IPS DF 19.7 (cell line): ENCODE measurements around the gene KTN1.

Experiments used
- DNase-seq: peaks from one replicate; pipeline ENCODE4 v3.0.0-alpha.2; 2013; ENCODE audit warnings: low read depth, low spot score

Gene KTN1

DNA sequence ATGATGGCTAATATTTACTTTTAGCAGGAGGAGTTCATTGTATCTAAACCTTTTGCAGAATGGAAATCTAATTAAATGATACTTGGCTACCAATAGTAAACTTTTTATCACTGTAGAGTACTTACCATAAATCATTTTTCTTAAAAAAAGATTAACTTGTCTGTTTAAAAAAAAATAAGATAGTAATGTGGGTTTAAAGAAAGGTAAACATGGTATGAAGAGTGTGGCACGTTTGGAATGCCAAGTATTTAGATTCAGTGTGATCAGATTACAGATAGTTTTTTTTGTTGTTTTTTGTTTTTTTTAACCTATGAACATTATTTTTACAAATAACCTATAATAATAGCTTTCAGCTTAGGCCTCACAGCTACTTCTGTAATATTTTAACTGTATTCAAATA lies 25.8 kb downstream of the KTN1 start:
- no peak for DNase-seq

DNA sequence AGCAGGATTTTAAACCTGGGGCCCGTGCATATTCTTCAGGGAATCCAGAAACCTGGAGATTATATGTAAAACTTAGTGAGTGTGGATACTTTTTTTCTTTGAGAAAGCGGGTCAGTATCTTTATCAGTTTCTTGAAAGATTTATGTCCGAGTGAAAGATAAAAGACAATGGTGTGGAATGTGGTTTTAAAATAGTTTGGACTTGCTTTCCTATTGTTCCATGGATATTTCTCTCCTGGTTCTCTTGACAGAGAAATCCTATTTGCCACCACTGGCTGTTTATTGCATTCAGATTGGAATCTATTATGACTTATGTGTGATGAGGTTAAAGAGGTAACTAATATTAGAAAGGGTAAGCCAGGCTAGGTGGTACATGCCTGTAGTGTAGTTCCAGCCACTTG lies 27.4 kb downstream of the KTN1 start:
- DNase-seq = no peak

DNA sequence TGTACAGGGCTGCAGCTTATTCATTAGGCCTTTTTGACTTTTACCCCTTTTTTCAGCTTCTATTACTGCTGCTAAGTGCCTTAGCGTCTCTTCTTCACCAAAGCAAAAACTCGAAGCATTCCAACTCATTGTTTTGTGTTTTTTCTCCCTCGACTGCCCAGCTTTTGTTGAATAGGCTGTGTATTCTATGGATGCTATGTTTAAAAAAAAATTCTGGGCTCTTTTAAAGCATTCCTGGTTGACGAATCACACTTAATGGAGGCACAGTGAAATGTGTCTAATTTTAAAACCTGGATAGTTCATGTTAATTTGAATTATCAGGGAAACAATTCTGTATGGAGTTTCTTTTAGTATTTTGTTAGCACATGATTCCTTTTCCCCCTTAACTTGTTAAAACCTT lies 29.7 kb downstream of the KTN1 start:
- DNase-seq = no peak

DNA sequence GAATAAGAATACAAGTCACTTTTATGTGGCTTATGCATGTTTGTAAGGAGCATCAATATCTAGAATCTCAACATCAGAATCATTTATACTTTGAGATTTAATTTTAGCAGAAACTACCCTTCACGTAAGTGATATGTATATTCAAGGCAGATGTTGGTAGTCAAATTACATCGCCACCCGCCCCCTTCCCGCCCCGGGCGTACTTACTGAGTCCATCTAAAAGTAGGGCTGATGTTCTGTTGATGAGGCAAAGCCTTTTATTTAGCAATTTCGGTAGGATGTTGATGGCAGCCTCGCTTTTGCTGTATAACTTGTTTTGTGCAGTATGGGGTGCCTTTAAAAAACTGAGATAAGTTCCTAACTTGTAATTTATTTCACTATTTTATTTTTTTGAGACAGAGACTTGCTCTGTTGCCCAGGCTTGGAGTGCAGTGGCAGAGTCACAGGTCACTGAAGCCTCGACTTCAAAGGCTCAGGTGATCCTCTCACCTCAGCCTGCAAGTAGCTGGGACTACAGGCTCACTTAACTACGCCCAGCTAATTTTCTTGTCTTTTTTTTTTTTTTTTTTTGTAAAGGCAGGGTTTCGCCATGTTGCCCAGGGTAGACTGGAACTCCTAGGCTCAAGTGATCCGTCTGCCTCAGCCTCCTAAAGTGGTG lies 30.8 kb downstream of the KTN1 start:
- no peak for DNase-seq

DNA sequence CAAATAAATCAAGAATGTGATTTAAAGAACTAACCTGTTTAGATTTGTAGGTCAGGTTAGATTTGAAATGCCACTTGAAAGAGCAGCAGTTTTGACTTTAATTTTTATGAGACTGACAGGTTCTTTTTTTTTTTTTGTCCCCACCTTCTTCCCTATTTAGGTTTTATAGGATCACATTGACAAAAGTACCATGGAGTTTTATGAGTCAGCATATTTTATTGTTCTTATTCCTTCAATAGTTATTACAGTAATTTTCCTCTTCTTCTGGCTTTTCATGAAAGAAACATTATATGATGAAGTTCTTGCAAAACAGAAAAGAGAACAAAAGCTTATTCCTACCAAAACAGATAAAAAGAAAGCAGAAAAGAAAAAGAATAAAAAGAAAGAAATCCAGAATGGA lies 31.9 kb downstream of the KTN1 start:
- no peak for DNase-seq

DNA sequence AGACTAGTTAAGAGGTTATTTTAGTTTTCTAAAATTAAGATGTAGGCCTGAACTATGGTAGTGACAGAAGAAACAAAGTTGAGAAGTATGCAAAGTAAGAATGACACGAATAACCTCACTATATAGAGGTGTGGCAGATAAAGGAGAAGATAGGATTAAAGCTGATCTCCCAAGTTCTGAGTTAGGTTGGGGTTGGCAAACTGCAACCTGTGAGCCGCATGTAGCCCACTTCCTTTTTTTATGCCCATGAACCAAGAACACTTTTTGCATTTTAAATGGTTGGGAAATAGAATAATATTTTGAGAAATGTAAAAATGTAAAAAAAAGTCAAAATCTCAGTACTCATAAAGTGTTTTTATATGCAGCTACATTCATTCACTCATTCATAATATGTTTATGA lies 34.3 kb downstream of the KTN1 start:
- no peak for DNase-seq

DNA sequence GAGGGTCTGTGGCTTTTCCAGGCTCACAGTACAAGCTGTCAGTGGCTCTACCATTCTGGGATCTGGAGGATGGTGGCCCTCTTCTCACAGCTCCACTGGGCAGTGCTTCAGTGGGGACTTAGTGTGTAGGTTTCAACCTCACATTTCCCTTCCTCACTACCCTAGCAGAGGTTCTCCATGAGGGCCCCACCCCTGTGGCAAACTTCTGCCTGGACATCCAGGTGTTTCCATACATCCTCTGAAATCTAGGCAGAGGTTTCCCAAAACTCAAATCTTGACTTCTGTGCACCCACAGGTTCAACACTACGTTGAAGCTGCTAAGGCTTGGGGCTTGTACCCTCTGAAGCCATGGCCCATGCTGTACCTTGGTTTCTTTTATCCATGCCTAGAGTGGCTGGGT lies 40.3 kb downstream of the KTN1 start:
- no peak for DNase-seq

DNA sequence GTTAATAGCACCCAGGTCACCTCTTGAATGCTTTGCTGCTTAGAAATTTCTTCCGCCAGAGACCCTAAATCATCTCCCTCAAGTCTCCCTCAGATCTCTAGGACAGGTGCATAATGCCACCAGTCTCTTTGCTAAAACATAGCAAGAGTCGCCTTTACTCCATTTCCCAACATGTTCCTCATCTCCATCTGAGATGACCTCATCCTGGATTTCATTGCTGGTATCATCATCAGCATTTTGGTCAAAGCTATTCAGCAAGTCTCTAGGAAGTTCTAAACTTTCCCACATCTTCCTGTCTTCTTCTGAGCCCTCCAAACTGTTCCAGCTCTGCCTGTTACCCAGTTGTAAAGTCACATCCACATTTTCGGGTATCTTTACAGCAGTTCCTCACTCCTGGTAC lies 41.0 kb downstream of the KTN1 start:
- no peak for DNase-seq

DNA sequence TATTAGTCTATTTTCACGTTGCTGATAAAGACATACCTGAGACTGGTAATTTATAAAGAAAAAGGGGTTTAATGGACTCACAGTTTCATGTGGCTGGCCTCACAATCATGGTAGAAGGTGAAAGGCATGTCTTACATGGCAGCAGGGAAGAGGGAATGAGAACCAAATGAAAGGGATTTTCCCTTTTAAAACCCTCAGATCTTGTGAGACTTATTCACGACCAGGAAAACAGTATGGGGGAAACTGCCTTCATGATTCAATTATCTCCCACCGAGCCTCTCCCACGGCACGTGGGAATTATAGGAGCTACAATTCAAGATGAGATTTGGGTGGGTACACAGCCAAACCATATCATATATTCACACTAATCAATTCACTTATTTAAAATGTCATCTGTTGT lies 41.4 kb downstream of the KTN1 start:
- DNase-seq = no peak

DNA sequence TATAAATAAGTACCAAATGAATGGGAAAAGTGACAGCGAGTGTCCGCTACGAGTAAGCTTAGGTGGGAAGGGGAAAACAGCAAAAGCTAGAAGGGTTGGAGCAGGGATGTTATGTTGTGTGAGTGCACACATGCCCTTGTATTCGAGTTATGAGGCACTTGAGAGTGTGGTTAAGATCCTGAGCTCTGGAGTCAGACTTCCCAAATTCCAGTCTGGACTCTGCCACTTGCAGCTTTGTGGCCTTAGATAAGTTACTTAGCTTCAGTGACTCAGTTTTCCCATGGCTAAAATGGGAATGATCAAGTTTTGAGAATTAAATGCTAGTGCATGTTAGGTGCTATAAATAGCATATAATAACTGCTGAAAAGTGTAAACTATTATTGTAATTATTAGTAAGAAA lies 44.9 kb downstream of the KTN1 start:
- no peak for DNase-seq

DNA sequence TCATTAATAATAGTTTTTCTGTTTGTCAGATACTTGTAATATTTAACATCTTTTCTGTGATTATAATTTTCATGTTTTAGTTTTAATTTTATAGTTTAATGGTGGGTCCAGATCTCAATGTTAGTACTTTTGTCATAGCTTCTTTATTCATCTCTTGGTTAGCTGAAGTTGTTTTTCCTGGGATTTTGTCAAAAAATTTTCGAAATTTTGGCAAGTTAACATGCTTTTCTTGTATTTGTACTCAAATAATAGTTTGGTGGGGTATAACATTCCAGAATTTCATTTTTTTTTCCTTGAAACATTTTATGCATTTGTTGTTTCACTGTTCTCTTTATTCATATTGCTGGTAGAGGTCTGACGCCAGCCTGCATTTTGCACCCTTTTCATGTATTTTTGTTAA lies 45.5 kb downstream of the KTN1 start:
- DNase-seq = no peak

DNA sequence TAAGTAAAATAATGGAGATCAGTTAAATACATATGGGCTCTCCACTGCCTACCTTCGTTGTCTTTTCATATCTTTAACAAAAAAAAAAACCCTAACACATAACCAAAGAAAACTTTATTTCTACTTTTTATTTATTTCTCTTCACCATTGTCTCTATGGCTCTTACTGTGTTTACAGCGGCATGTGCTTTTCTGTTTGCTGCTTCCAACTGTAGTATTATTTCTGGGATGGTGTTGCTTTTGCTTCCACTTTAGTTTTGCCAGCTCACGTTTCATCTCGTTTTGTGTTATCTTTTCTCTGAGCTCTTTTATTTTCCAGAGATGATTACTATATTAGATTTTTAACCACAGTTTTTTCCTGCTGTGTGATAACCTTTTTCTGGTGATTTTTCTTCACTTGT lies 46.1 kb downstream of the KTN1 start:
- no peak for DNase-seq

DNA sequence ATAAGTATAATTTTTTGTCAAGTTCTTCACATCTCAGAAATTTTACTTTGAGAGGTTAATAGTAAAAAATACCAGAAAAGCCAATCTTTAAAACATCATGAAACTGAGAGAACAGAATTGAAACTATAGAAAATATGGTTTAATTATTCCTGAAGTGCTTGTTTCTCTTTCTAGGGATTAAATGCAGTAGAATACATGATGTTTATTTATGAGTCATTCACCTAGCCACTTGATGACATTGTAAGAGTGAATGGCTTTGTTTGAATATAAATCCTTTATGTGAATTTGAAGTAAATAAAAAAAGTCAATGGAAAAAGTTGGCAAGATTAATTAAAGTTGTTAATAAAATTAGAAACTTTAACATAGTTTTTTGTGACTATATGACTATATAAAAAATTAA lies 48.4 kb downstream of the KTN1 start:
- DNase-seq = no peak

DNA sequence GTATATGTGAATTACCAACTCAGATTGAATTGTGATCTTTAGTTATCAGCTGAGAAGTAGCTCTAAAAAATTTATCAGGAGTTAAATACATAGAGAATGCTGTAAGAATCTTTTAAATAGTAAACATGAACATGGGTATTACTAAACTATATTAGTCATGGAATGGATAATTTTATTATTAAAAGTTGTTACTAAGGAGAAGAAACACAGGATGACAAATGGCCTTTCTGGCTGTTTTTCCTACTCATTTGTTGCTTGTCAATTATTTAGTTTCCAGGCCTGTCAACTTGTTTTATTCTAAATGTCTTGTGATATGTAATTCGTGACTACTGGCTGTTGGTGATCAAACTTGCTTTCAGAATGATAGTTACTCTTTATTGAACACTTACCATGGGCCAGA lies 58.7 kb downstream of the KTN1 start:
- no peak for DNase-seq

DNA sequence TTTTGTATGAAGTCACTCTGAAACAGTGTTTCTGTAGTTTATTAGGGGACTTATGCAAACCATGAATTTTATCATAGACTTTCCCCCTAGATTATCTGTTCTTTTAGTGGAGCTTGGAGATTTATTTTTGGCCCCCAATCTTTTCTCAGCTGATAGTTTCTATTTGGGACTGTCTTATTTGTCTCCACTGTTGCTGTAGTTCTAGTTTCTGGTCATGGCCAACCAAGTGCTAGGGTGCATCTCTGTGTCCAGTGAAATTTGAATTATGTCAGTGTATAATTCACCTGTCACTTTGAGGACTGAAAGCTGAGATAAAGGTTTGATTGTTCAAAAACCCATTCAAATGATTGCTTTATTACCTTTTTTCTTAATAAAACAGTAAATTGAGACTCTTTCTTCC lies 61.3 kb downstream of the KTN1 start:
- no peak for DNase-seq

DNA sequence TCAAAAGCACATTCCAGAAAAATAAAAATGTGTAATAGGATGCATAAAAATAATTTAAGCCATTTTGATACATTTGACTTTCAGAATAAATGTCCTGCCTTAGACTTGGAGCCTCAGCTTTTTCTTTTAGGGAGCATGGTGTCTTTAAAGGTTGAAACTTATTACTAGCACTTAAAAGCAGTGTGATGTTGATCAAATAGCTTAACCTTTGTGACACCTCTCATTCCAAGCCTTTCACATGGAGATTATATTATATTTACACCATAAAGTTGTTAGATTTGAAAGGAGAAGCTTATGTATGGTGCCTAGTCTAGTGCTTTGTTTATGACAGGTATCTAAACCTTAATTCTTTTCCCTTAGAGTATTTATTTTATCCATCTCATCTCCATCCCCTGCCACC lies 61.9 kb downstream of the KTN1 start:
- peak; percentile 2 for DNase-seq

DNA sequence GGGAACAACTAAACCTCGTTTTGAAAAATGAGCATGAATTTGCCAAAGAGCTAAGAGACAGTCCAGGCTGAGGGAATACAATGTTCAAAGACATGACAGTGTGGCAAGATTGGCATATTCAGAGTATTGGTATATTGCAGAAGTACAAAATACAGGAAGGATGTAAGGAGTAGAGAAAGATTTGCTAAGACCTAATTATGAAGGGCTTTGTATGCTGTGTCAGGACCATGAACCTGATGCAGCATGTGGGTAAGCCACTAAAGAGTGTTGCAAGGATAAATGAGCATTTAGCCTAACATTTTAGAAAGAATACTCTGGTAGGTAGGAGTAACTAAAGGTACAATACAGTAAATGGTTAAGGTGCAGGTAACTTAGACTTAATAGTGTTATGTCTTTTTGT lies 65.1 kb downstream of the KTN1 start:
- DNase-seq = no peak

DNA sequence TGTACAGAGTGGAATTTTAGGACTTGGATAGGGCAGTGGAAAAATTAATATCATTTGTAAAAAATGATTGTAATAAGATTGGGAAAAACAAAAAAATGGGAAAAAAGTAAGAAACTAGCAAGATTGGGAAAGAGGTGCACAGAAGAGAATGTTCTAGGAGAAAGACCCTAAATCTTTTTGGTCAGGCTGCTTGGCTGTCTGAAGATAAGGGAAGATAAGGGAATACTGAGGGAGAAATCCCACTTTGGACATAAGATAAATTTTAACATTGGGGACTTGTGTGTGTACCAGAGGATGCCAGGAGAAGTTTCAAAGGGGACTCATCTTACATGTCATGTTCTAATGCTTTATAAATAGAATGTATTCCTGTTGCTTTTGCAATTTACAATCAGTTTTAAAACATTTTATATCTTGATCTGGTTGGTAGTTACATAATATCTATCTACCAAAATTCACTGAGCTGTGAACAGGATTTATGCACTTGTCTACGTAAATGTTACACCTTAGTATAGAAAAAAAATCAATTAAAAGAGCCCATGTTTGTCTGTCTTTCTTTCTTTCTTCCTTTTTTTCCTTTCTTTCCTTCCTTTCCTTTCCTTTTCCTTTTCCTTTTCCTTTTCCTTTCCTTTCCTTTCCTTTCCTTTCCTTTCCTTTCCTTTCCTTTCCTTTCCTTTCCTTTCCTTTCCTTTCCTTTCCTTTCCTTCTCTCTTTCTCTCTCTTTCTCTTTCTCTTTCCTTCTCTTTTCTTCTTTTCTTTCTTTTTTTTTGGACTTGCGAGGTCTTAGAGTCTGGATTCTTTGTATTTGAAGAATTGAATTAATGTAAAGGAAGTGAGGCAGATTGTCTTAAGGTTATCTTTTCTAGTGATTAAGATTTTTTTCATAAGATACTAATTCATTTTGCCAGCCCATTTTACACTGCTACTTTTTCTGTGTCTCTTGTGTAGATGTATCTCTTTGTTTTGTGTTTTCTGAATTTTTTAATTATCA lies 66.1 kb downstream of the KTN1 start:
- DNase-seq = no peak

DNA sequence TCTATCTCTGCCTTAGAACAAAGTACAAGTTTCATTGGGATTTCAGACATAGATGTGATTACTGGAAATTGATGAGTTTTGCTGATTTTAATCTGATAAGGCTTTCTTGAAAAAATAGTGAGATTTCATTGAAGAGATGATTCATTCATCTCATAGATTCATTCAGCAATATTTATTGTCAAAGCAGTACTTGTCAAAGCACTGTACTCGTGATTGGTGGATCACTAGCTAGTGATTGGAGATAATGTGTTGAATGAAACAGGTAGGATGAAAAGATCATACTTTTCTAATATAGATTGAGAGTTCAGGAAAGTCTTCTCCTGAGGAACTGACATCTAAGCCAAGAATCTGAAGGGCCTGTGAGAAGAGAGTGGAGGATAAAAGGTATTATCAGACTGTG lies 71.0 kb downstream of the KTN1 start:
- DNase-seq = no peak

DNA sequence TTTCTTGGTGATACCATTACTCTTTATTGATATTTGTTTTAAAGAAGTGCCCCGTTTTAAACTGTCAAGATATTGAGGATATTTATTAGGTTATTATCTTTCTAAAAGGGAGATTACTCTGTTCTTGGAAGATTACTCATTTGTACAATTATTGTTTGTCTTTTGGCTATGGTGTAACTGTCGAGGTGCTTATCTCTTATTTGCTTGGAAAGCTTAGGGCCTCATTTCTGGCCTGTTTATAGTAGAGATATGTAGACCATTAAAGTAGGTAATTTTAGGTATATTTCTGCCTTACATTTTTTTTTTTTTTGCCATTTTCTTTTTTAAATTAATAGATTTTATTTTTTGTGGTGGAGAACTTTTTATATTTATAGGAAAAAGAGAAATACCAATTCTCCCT lies 74.2 kb downstream of the KTN1 start:
- no peak for DNase-seq

DNA sequence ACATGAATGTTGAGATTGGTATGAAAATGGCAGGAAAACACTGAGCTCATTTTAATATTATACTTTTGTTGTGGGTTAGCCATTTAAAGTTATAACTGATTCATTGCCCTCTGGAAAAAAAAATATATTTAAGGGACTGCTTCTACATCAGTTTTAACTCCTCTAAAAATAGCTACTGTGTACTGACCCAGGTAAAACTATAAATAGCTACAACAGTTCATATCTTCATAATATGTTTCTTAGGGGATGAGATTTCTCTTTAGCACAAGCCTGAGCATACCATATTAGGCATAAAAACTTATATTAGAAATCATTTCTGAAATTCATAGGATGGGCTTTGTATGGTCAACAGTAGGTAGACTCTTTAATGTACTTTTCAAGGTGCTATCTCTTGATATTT lies 81.0 kb downstream of the KTN1 start:
- no peak for DNase-seq

DNA sequence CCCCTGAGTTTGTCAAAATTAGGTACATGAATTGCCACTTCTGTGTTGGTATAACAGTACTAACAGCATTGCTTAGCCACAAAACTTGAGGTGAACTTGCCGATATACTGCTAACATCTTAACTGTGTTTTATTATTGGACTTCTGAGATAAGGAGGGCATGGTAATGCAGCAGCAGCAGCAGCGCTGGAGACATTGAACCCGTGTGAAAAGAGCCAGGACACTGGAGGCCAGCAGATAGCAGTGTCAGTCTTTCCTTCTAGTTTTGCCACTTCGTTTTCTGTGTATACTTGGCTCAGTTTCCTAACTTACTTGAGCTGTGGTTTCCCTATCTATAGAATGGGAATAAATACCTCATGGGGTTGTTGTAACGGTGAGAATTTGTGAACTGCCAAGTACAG lies 82.7 kb downstream of the KTN1 start:
- DNase-seq = no peak

DNA sequence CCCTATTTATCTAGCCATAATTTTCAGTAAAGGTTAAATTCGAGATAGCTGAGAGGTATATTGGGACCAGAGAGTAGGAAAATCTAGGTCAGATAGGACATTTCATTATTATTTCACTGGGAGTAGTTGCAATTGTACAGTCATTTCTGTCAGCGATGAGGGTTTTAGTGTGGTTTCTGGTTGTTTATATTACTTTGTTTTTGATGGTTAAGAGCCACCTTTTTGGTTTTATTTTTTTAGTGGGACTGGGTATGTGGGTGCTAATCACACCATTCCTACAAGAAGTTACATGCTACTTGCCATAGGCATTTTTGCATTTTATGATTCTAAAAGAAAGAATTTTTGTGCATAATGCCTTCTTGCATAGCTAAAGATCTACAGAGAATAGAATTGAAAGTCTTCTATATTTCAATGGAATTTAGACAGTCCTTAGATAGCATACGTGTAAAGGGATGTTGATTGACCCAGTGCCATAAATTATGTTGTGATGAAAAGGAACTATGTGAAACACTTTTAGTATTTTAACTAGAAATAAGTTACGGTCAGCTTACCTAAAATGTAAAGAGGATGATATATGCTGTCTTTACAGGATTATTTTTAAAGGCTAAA lies 85.2 kb downstream of the KTN1 start:
- no peak for DNase-seq
